Endothelial cell (in vitro differentiated cells): ENCODE measurements around the gene MYOCD. TPM values are rescaled to one million over a fixed set of nuclear protein-coding genes. Genes with fewer than 3 reads are reported as not detected.

Source experiments
- DNase-seq: peaks from one replicate; pipeline ENCODE4 v3.0.0; 2021; ENCODE audit warnings: low spot score
- H3K27ac Mint-ChIP-seq: one replicate; pipeline ENCODE4 v1.8.0; 2021; ENCODE audit warnings: mixed read lengths, inconsistent platforms; ENCODE audit not compliant: unreplicated experiment
- H3K27me3 Mint-ChIP-seq: one replicate; pipeline ENCODE4 v1.8.0; 2021; ENCODE audit warnings: mild to moderate bottlenecking, moderate library complexity, mixed read lengths, inconsistent platforms; ENCODE audit not compliant: unreplicated experiment
- H3K36me3 Mint-ChIP-seq: one replicate; pipeline ENCODE4 v1.8.0; 2021; ENCODE audit warnings: mild to moderate bottlenecking, low read depth, mixed read lengths, inconsistent platforms; ENCODE audit not compliant: unreplicated experiment
- H3K4me1 Mint-ChIP-seq: one replicate; pipeline ENCODE4 v1.8.0; 2021; ENCODE audit warnings: mild to moderate bottlenecking, mixed read lengths, inconsistent platforms; ENCODE audit not compliant: unreplicated experiment
- H3K4me3 Mint-ChIP-seq: one replicate; pipeline ENCODE4 v1.8.0; 2021; ENCODE audit warnings: mild to moderate bottlenecking, mixed read lengths, inconsistent platforms; ENCODE audit not compliant: unreplicated experiment
- H3K9me3 Mint-ChIP-seq: one replicate; pipeline ENCODE4 v1.8.0; 2021; ENCODE audit warnings: mixed read lengths, inconsistent platforms; ENCODE audit not compliant: unreplicated experiment
- total RNA-seq: library from RNA; stranded (reverse); fragmentation: NEBNext Ultra II Directional; extraction: Animal tissue kit (Norgen Biotek cat#: 25700); gene quantifications from one replicate; pipeline ENCODE4 v1.2.1, GENCODE V29; 2021; ENCODE audit not compliant: unreplicated experiment
- TF ChIP-seq, protein P1 (sequence below): fragments of 200-600 bp; sonication (generic); IDR thresholded peaks from one replicate; pipeline ENCODE4 v1.5.0; 2021; ENCODE audit warnings: antibody characterized with exemption; ENCODE audit not compliant: unreplicated experiment

MYOCD gene
- total RNA-seq, 1 donor from 2014 or later: 0.38 TPM

DNA sequence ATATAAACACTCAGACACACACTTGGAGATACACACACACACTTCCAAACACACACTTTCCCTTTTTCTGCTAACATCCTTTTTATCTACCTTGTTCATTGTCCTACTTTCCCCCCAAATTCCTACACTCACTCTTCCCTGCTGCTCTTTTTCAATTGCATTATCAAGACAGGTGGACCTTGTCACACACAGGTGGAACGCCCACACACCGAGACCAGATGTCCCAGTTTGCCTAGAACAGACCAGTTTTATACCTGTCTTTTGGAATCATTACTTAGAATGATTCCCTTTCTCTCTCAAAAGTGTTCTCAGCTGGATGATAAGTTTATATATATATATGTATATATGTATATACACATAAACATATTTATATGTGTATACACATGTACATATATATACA is 72.9 kb downstream of the MYOCD start:
- Mint-ChIP-seq H3K9me3 (no peaks in the 10 kb centered on the region), H3K4me3 (no peak overlapping the region), H3K4me1 (no peaks in the 10 kb centered on the region), H3K36me3 (no peaks in the 10 kb centered on the region), H3K27me3 (no peaks in the 10 kb centered on the region), H3K27ac (no peak overlapping the region)
- TF ChIP-seq, protein P1, sequence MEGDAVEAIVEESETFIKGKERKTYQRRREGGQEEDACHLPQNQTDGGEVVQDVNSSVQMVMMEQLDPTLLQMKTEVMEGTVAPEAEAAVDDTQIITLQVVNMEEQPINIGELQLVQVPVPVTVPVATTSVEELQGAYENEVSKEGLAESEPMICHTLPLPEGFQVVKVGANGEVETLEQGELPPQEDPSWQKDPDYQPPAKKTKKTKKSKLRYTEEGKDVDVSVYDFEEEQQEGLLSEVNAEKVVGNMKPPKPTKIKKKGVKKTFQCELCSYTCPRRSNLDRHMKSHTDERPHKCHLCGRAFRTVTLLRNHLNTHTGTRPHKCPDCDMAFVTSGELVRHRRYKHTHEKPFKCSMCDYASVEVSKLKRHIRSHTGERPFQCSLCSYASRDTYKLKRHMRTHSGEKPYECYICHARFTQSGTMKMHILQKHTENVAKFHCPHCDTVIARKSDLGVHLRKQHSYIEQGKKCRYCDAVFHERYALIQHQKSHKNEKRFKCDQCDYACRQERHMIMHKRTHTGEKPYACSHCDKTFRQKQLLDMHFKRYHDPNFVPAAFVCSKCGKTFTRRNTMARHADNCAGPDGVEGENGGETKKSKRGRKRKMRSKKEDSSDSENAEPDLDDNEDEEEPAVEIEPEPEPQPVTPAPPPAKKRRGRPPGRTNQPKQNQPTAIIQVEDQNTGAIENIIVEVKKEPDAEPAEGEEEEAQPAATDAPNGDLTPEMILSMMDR: no peak
- no peak for DNase-seq

DNA sequence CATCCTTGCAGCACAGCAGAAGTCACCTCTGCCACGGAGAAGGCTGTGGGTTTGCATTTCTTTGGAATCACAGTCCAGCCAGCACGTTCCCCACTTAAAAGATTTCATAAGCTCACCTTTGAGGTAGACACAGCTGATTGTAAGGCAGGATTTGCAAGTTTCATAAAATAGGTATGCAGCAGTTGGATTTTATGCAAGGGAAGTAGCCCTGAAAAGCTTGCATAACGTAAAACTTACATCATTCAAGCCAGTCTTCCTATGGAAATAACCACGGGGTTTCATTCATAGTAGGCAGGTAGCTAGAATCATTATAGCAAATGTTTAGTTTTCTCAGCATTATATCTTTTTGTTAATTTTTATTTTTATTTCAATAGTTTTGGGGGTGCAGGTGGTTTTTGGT is 73.8 kb downstream of the MYOCD start:
- H3K27ac Mint-ChIP-seq: no peak overlapping the region
- TF ChIP-seq, protein P1: no peak
- no peaks in the 10 kb centered on the region for H3K36me3 Mint-ChIP-seq
- DNase-seq: no peak
- no peaks in the 10 kb centered on the region for H3K9me3 Mint-ChIP-seq
- no peaks in the 10 kb centered on the region for H3K4me1 Mint-ChIP-seq
- H3K4me3 Mint-ChIP-seq: no peak overlapping the region
- no peaks in the 10 kb centered on the region for H3K27me3 Mint-ChIP-seq

DNA sequence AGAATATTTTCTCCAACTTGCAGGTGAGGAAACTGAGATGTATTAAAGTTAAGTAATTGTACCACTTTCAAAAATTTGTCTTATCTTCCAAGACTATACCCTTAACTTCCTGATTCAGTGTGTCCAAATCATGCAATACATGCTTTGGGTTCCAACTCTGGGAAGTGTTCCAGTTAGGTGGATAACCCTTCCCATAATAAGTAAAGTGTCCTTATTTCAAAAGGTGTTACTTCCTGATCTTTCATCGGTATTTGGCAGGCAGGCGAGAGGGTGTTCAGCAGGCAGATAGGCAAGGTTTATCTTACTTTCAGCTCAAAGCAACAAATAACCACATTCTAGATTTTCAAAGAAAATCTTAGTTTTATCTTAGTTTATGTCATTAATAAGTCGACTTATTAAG is 77.4 kb downstream of the MYOCD start:
- no peak overlapping the region for H3K27ac Mint-ChIP-seq
- H3K27me3 Mint-ChIP-seq: peaks cover 4% of the 10 kb centered on the region
- H3K4me1 Mint-ChIP-seq: no peaks in the 10 kb centered on the region

DNA sequence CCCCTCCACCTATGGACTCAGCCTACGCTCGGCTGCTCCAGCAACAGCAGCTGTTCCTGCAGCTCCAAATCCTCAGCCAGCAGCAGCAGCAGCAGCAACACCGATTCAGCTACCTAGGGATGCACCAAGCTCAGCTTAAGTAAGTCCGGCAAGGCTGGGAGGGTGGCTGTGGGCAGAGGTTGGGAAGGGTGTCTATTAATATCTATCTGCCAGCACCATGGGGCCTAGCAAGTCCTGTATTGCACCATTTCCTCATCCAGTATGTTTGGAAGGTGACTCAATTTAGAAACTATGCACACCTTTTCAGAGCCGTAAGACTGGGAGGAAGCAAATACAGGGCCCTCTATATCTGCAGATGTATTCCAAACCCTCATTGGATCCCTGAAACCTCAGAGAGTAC is 78.6 kb downstream of the MYOCD start:
- Mint-ChIP-seq H3K27ac (no peak overlapping the region), H3K9me3 (no peaks in the 10 kb centered on the region)

More for the DNA sequence above, 77.4 kb downstream of the MYOCD start:
- TF ChIP-seq, protein P1: no peak
- DNase-seq: no peak
- no peaks in the 10 kb centered on the region for H3K9me3 Mint-ChIP-seq
- H3K4me3 Mint-ChIP-seq: no peak overlapping the region
- H3K36me3 Mint-ChIP-seq: no peaks in the 10 kb centered on the region

DNA sequence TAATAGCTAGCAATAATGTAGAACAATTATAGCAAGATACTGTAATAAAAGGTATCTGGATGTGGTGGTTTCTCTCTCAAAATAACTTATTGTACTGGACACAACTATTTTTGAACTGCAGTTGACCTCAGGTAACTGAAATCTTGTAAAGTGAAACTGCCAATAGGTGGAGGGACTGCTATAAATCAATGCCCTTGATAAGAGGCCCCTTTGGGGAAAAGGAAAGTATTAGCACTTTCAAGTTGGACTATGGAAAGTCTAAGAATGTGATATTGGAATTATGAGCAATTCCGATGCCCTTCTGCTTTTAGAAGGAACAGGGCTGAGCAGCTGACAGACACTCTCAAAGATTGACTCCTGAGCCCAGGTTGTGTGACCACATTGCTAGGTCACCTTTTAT is 79.1 kb downstream of the MYOCD start:
- DNase-seq: no peak
- H3K9me3 Mint-ChIP-seq: no peaks in the 10 kb centered on the region
- no peak overlapping the region for H3K27ac Mint-ChIP-seq
- peaks cover 4% of the 10 kb centered on the region for H3K27me3 Mint-ChIP-seq
- H3K4me1 Mint-ChIP-seq: no peaks in the 10 kb centered on the region
- H3K36me3 Mint-ChIP-seq: no peaks in the 10 kb centered on the region
- TF ChIP-seq, protein P1: no peak
- no peak overlapping the region for H3K4me3 Mint-ChIP-seq

More for the DNA sequence above, 78.6 kb downstream of the MYOCD start:
- Mint-ChIP-seq H3K4me1 (no peaks in the 10 kb centered on the region), H3K4me3 (no peak overlapping the region), H3K27me3 (peaks cover 4% of the 10 kb centered on the region), H3K36me3 (no peaks in the 10 kb centered on the region)
- TF ChIP-seq, protein P1: no peak
- no peak for DNase-seq
